Glutamatergic neuron (in vitro differentiated cells): Measurements from ENCODE around the gene NEK6. TPM values are rescaled to one million over a fixed set of nuclear protein-coding genes. Genes with fewer than 3 reads are reported as not detected.

Experiments
- DNase-seq: peaks from one replicate; pipeline ENCODE4 v3.0.0; 2022
- H3K27ac Mint-ChIP-seq: one replicate; pipeline ENCODE4 v1.8.0; 2020; ENCODE audit warnings: mild to moderate bottlenecking, mixed read lengths, inconsistent platforms; ENCODE audit not compliant: unreplicated experiment
- H3K27me3 Mint-ChIP-seq: one replicate; pipeline ENCODE4 v1.8.0; 2020; ENCODE audit warnings: mild to moderate bottlenecking, moderate library complexity, mixed read lengths, inconsistent platforms; ENCODE audit not compliant: unreplicated experiment
- H3K36me3 Mint-ChIP-seq: one replicate; pipeline ENCODE4 v1.8.0; 2020; ENCODE audit warnings: mild to moderate bottlenecking, mixed read lengths, inconsistent platforms; ENCODE audit not compliant: unreplicated experiment
- H3K4me1 Mint-ChIP-seq: one replicate; pipeline ENCODE4 v1.8.0; 2020; ENCODE audit warnings: mild to moderate bottlenecking, low read depth, mixed read lengths, inconsistent platforms; ENCODE audit not compliant: unreplicated experiment
- H3K4me3 Mint-ChIP-seq: one replicate; pipeline ENCODE4 v1.8.0; 2020; ENCODE audit warnings: mild to moderate bottlenecking, mixed read lengths, inconsistent platforms; ENCODE audit not compliant: unreplicated experiment
- H3K9me3 Mint-ChIP-seq: one replicate; pipeline ENCODE4 v1.8.0; 2020; ENCODE audit warnings: mild to moderate bottlenecking, moderate library complexity, mixed read lengths, inconsistent platforms; ENCODE audit not compliant: unreplicated experiment
- CTCF ChIP-seq: fragments of 200-600 bp; sonication (generic); IDR thresholded peaks from one replicate; pipeline ENCODE4 v1.5.0; 2021; ENCODE audit not compliant: partially characterized antibody, unreplicated experiment
- total RNA-seq: library from RNA; stranded (reverse); fragmentation: NEBNext Ultra II Directional; extraction: Animal tissue kit (Norgen Biotek cat#: 25700); gene quantifications from one replicate; pipeline ENCODE4 v1.2.1, GENCODE V29; 2021; ENCODE audit not compliant: unreplicated experiment

Gene NEK6
- total RNA-seq, 1 donor from 2014 or later = 5.4 TPM

- Mint-ChIP-seq H3K9me3 (peaks cover 10% of the 10 kb centered on the region), H3K4me3 (no peak overlapping the region), H3K36me3 (no peaks in the 10 kb centered on the region), H3K4me1 (peaks cover 5% of the 10 kb centered on the region), H3K27ac (no peak overlapping the region), H3K27me3 (peaks cover 6% of the 10 kb centered on the region)
- DNase-seq = no peak
- no peak for TF ChIP-seq CTCF
Measured at GRCh38 chr9:124261736-124262648, 4.2 kb downstream of the NEK6 start.

- peaks cover 5% of the 10 kb centered on the region for H3K4me1 Mint-ChIP-seq
- H3K27ac Mint-ChIP-seq = no peak overlapping the region
- H3K4me3 Mint-ChIP-seq = no peak overlapping the region
- no peaks in the 10 kb centered on the region for H3K36me3 Mint-ChIP-seq
- TF ChIP-seq CTCF = no peak
- H3K27me3 Mint-ChIP-seq = no peaks in the 10 kb centered on the region
- no peak for DNase-seq
- peaks cover 10% of the 10 kb centered on the region for H3K9me3 Mint-ChIP-seq
Measured at GRCh38 chr9:124262649-124262972, 4.9 kb downstream of the NEK6 start.

- Mint-ChIP-seq H3K27me3 (no peaks in the 10 kb centered on the region), H3K27ac (no peak overlapping the region), H3K4me1 (peaks cover 5% of the 10 kb centered on the region), H3K9me3 (peaks cover 10% of the 10 kb centered on the region), H3K4me3 (no peak overlapping the region), H3K36me3 (no peaks in the 10 kb centered on the region)
- no peak for DNase-seq
- TF ChIP-seq CTCF = no peak
Measured at GRCh38 chr9:124263213-124263612, 5.5 kb downstream of the NEK6 start.

GRCh38 chr9:124263800-124264426 lies 6.2 kb downstream of the NEK6 start:
- DNase-seq = no peak
- H3K27ac Mint-ChIP-seq = no peak overlapping the region
- H3K36me3 Mint-ChIP-seq = no peaks in the 10 kb centered on the region
- H3K9me3 Mint-ChIP-seq = peaks cover 7% of the 10 kb centered on the region
- no peak overlapping the region for H3K4me3 Mint-ChIP-seq
- peaks cover 5% of the 10 kb centered on the region for H3K4me1 Mint-ChIP-seq
- no peaks in the 10 kb centered on the region for H3K27me3 Mint-ChIP-seq
- TF ChIP-seq CTCF = no peak

GRCh38 chr9:124264823-124265233 lies 7.1 kb downstream of the NEK6 start:
- Mint-ChIP-seq H3K36me3 (no peaks in the 10 kb centered on the region), H3K27me3 (no peaks in the 10 kb centered on the region), H3K4me3 (no peak overlapping the region), H3K4me1 (peaks cover 2% of the 10 kb centered on the region), H3K27ac (no peak overlapping the region), H3K9me3 (peaks cover 4% of the 10 kb centered on the region)
- no peak for TF ChIP-seq CTCF
- DNase-seq = no peak
